A549 (cell line): ENCODE results near the gene FRMD4A. TPM values are rescaled to one million over a fixed set of nuclear protein-coding genes. Genes with fewer than 3 reads are reported as not detected.

Experiments used
- ATAC-seq, 2 experiments: fragments of 200-7000 bp in 1 of 2; fragments of >200 bp in 1 of 2; cut with Nextera tagmentation in 1 of 2; cut with Tn5 transposase in 1 of 2; 3 replicates each; pipeline versions ENCODE4 v1.8.0 to v1.9.1; 2018 to 2020; ENCODE audit warnings: mild to moderate bottlenecking in 1 of 2, moderate library complexity in 1 of 2
- CTCF ChIA-PET: fragments of 300-600 bp; sonication (Branson Sonifier 250); formaldehyde crosslinking; extraction: SDS; loops from one replicate; lab custom pipeline; 2021; ENCODE audit warnings: antibody characterized with exemption, inconsistent platforms; lab: Yijun Ruan, JAX
- POLR2A ChIA-PET: fragments of 350-600 bp; formaldehyde crosslinking; extraction: SDS; loops from one replicate; lab custom pipeline; 2021; ENCODE audit warnings: antibody characterized with exemption, inconsistent platforms; lab: Yijun Ruan, JAX
- DNase-seq, 2 experiments: peaks; one replicate each; pipeline versions ENCODE4 v3.0.0 to v3.0.0-alpha.2; 2011 to 2016; ENCODE audit warnings: low read depth in 1 of 2, low spot score in 1 of 2
- FAIRE-seq: peaks from 2 replicates; lab custom pipeline; 2011; peaks lifted over from hg19 to GRCh38; lab: Jason Lieb, UNC
- H3K27ac ChIP-seq, 2 experiments: fragments of >200 bp; sonication (Bioruptor Twin); formaldehyde crosslinking; 3 replicates each; pipeline ENCODE4 v1.5.1; 2016 to 2017
- H3K4me1 ChIP-seq: fragments of >200 bp; sonication (Bioruptor Twin); formaldehyde crosslinking; 3 replicates; pipeline ENCODE4 v1.6.1; 2016
- H3K4me2 ChIP-seq: fragments of >200 bp; sonication (Bioruptor Twin); formaldehyde crosslinking; 3 replicates; pipeline ENCODE4 v1.6.1; 2016
- H3K4me3 ChIP-seq: fragments of >200 bp; sonication (Bioruptor Twin); formaldehyde crosslinking; 3 replicates; pipeline ENCODE4 v1.5.1; 2016
- H3K9me3 ChIP-seq: fragments of >200 bp; sonication (Bioruptor Twin); formaldehyde crosslinking; 3 replicates; pipeline ENCODE4 v1.6.1; 2016
- BHLHE40 ChIP-seq: IDR thresholded peaks from 2 replicates; pipeline ENCODE4 v1.6.1; 2012; ENCODE audit warnings: low read depth, low read length, inconsistent platforms
- CBX2 ChIP-seq: fragments of 200-600 bp; sonication (generic); IDR thresholded peaks from 2 replicates; pipeline ENCODE4 v1.6.1; 2016; ENCODE audit warnings: low read depth, mild to moderate bottlenecking, borderline replicate concordance
- CEBPB ChIP-seq, 2 experiments: fragments of >200 bp in 1 of 2; sonication (Bioruptor Twin) in 1 of 2; formaldehyde crosslinking in 1 of 2; IDR thresholded peaks; 2 replicates each; pipeline ENCODE4 v1.6.1; 2012 to 2016
- CHD4 ChIP-seq: fragments of 200-600 bp; sonication (generic); IDR thresholded peaks from 2 replicates; pipeline ENCODE4 v1.6.1; 2016; ENCODE audit warnings: antibody characterized with exemption, mild to moderate bottlenecking, borderline replicate concordance
- EHF ChIP-seq: fragments of 250-450 bp; sonication (Bioruptor Pico); IDR thresholded peaks from 2 replicates; pipeline ENCODE4 v1.5.0; 2020; ENCODE audit warnings: mild to moderate bottlenecking
- FOSL2 ChIP-seq, 2 experiments: fragments of 450-650 bp in 1 of 2; fragments of >200 bp in 1 of 2; sonication (Bioruptor Twin) in 1 of 2; formaldehyde crosslinking; IDR thresholded peaks; 2 replicates each; pipeline versions ENCODE4 v1.5.0 to v1.6.1; 2016 to 2020; ENCODE audit warnings: mild to moderate bottlenecking in 1 of 2, moderate library complexity in 1 of 2
- FOXS1 ChIP-seq: fragments of 250-450 bp; sonication (Bioruptor Pico); IDR thresholded peaks from 2 replicates; pipeline ENCODE4 v1.5.0; 2020; ENCODE audit warnings: mild to moderate bottlenecking, moderate library complexity
- GATA3 ChIP-seq: IDR thresholded peaks from 2 replicates; pipeline ENCODE4 v1.6.1; 2012; ENCODE audit warnings: borderline replicate concordance
- HEYL ChIP-seq: fragments of 250-450 bp; sonication (Bioruptor Pico); IDR thresholded peaks from 2 replicates; pipeline ENCODE4 v1.8.0; 2021; ENCODE audit warnings: mild to moderate bottlenecking, moderate library complexity
- KDM1A ChIP-seq: fragments of 200-600 bp; sonication (generic); IDR thresholded peaks from 2 replicates; pipeline ENCODE4 v1.6.1; 2016; ENCODE audit warnings: low read depth, mild to moderate bottlenecking
- MAFK ChIP-seq: fragments of 450-650 bp; IDR thresholded peaks from 2 replicates; pipeline ENCODE4 v1.6.1; 2014; ENCODE audit not compliant: partially characterized antibody
- NPAS2 ChIP-seq: fragments of 250-450 bp; sonication (Bioruptor Pico); IDR thresholded peaks from 2 replicates; pipeline ENCODE4 v1.8.0; 2022; ENCODE audit warnings: mild to moderate bottlenecking, moderate library complexity, borderline replicate concordance
- RAD21 ChIP-seq, 2 experiments: fragments of >200 bp in 1 of 2; sonication (Bioruptor Twin) in 1 of 2; formaldehyde crosslinking in 1 of 2; IDR thresholded peaks in 1 of 2; conservative IDR thresholded peaks in 1 of 2; 2 replicates in 1 of 2; 3 replicates in 1 of 2; pipeline ENCODE4 v1.6.1; 2012 to 2018; ENCODE audit warnings: inconsistent platforms in 1 of 2
- RNF2 ChIP-seq: fragments of 200-600 bp; sonication (generic); IDR thresholded peaks from 2 replicates; pipeline ENCODE4 v1.6.1; 2016; ENCODE audit warnings: low read depth, mild to moderate bottlenecking, antibody characterized with exemption, moderate library complexity, borderline replicate concordance
- SMC3 ChIP-seq: fragments of >200 bp; sonication (Bioruptor Twin); formaldehyde crosslinking; IDR thresholded peaks from 3 replicates; pipeline ENCODE4 v1.6.1; 2018; ENCODE audit warnings: inconsistent platforms
- ZSCAN20 ChIP-seq: fragments of 250-450 bp; sonication (Bioruptor Pico); IDR thresholded peaks from 2 replicates; pipeline ENCODE4 v1.8.0; 2022; ENCODE audit warnings: mild to moderate bottlenecking, moderate library complexity
- WGBS: methylation state at CpG from one replicate; pipeline ENCODE4 v1.1.6; 2017; ENCODE audit errors: missing lambda C conversion rate; 5-methylcytosine and 5-hydroxymethylcytosine counted together
- polyA plus RNA-seq, 4 experiments: library from polyadenylated mRNA; depleted of rRNA in 3 of 4; stranded (reverse); fragments of >200 nt; fragmentation: RNase III in 1 of 4; extraction: RNeasy Plus Mini Kit Qiagen cat#74134 plus additional on column Dnase treatment in 1 of 4; gene quantifications; 2 replicates in 3 of 4; 3 replicates in 1 of 4; pipeline ENCODE4 v1.2.3, GENCODE V29; 2011 to 2017
- TF ChIP-seq, protein P1 (sequence below): fragments of 250-450 bp; sonication (Bioruptor Pico); IDR thresholded peaks from 2 replicates; pipeline ENCODE4 v1.5.0; 2020; ENCODE audit warnings: low read depth, mild to moderate bottlenecking, moderate library complexity
- TF ChIP-seq, protein P2 (sequence below): fragments of >200 bp; sonication (Bioruptor Twin); formaldehyde crosslinking; IDR thresholded peaks from 3 replicates; pipeline ENCODE4 v1.5.1; 2016
- TF ChIP-seq, protein P3 (sequence below): IDR thresholded peaks from 2 replicates; pipeline ENCODE4 v1.6.1; 2012
- TF ChIP-seq, protein P4 (sequence below): fragments of >200 bp; sonication (Bioruptor Twin); formaldehyde crosslinking; IDR thresholded peaks from 2 replicates; pipeline ENCODE4 v1.6.1; 2016
- TF ChIP-seq, protein P5 (sequence below): fragments of 250-450 bp; sonication (Bioruptor Pico); IDR thresholded peaks from 2 replicates; pipeline ENCODE4 v1.5.0; 2021; ENCODE audit warnings: mild to moderate bottlenecking, moderate library complexity, borderline replicate concordance

FRMD4A gene
- polyA plus RNA-seq, 2 of the 4 experiments (the other 2 are of a cell fraction): 2.5 to 4.7 TPM

DNA sequence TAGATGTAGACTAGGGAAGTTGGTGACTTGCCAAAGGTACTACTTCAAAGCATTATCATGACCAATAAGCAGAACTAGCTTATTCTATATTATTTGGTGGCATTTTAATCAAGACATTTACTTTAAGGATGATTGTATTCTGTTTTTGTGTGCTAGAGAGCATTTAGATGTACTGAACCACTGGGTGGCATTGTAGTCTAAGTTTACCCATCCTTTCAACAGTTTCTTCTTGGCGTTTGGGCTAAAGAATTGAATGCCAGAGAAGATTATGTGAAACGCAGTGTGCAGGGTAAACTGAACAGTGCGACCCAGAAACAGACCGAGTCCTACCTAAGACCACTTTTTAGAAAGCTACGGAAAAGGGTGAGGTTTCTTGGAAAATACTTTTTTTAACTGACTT lies 717.2 kb downstream of the FRMD4A start:
- H3K4me2 ChIP-seq: no peak overlapping the region

DNA sequence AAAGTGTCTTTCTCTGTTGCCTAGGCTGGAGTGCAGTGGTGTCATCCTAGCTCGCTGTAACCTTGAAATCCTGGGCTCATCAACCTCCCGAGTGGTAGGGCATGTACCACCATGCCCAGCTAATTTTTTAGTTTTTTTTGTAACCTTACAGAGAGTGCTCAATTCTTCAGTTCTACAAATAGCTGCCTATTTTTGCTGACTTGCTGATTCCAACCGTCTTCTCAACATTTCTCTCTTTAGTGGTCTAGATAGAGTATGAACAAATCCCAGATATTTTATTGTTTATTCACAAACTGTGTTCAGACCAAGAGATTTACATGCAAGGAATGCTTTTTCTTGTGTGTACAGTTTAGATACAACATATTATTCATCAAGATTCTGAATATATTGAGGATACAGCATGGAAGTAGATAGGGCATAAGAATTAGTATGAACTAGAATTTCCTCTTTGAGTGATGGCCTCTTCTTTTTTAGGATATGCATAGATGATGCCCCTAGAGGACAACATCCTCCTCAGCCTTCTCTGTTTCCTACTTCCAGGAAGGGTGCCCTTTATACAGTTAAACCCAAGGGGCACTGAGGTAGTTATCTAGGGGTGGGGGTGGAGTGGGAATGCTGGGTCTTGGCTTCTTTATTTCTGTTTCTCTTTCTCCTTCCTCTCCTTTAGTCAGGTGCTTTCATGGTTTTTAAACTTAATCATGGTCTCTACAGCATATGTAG lies 717.9 kb downstream of the FRMD4A start:
- H3K27ac ChIP-seq: no peak overlapping the region
- POLR2A ChIA-PET: no interaction called here
- H3K4me1 ChIP-seq: no peaks in the 10 kb centered on the region
- TF ChIP-seq, protein P1, sequence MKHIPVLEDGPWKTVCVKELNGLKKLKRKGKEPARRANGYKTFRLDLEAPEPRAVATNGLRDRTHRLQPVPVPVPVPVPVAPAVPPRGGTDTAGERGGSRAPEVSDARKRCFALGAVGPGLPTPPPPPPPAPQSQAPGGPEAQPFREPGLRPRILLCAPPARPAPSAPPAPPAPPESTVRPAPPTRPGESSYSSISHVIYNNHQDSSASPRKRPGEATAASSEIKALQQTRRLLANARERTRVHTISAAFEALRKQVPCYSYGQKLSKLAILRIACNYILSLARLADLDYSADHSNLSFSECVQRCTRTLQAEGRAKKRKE (CRISPR knock-in tag): no peak
- TF ChIP-seq CHD4: no peak
- TF ChIP-seq MAFK: peak; percentile 87
- no peak for TF ChIP-seq HEYL (CRISPR knock-in tag)
- TF ChIP-seq, all 56 proteins: peak for 1
- H3K4me3 ChIP-seq: no peak overlapping the region
- CTCF ChIA-PET: interaction anchor here (0.7 to 5.4 kb wide), 15 partner anchors 8 to 426 kb away, joined by 3 to 32 read pairs (median 3); no protein-coding TSS in a partner anchor
- no peaks in the 10 kb centered on the region for H3K9me3 ChIP-seq
- no peak for FAIRE-seq
- 94% methylated on average over 3 of the region's 3 CpGs for WGBS
- H3K4me2 ChIP-seq: no peak overlapping the region
- peak; percentile 55 to 76; a peak in 4 of 6 replicates for ATAC-seq
- DNase-seq: no peak

More for the DNA sequence above, 717.2 kb downstream of the FRMD4A start:
- Histone ChIP-seq H3K9me3 (no peaks in the 10 kb centered on the region), H3K4me3 (no peak overlapping the region)
- peak; percentile 13 to 30 for DNase-seq
- no peak for TF ChIP-seq MAFK
- TF ChIP-seq, protein P2, sequence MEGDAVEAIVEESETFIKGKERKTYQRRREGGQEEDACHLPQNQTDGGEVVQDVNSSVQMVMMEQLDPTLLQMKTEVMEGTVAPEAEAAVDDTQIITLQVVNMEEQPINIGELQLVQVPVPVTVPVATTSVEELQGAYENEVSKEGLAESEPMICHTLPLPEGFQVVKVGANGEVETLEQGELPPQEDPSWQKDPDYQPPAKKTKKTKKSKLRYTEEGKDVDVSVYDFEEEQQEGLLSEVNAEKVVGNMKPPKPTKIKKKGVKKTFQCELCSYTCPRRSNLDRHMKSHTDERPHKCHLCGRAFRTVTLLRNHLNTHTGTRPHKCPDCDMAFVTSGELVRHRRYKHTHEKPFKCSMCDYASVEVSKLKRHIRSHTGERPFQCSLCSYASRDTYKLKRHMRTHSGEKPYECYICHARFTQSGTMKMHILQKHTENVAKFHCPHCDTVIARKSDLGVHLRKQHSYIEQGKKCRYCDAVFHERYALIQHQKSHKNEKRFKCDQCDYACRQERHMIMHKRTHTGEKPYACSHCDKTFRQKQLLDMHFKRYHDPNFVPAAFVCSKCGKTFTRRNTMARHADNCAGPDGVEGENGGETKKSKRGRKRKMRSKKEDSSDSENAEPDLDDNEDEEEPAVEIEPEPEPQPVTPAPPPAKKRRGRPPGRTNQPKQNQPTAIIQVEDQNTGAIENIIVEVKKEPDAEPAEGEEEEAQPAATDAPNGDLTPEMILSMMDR: peak; percentile 56
- no peak for TF ChIP-seq HEYL (CRISPR knock-in tag)
- no peak for TF ChIP-seq GATA3
- TF ChIP-seq EHF: no peak
- TF ChIP-seq FOXS1 (CRISPR knock-in tag): no peak
- TF ChIP-seq NPAS2 (CRISPR knock-in tag): no peak
- TF ChIP-seq SMC3: peak; percentile 30; the same call in 1 of the 3 replicates
- peak; percentile 58 to 59 for TF ChIP-seq RAD21 (conservative IDR thresholded peaks at IDR 0.05 in 1 of 2, IDR thresholded peaks at IDR 0.05 in 1 of 2)
- TF ChIP-seq, all 56 proteins: peak for 3
- FAIRE-seq (no peak), ATAC-seq (peak; percentile 44 to 74; a peak in 2 of 6 replicates)
- H3K4me1 ChIP-seq: no peaks in the 10 kb centered on the region
- POLR2A ChIA-PET: no interaction called here
- no peak overlapping the region for H3K27ac ChIP-seq
- CTCF ChIA-PET: interaction anchor here (0.6 to 5.4 kb wide), 22 partner anchors 8 to 857 kb away, joined by 3 to 32 read pairs (median 3); no protein-coding TSS in a partner anchor
- WGBS: 75% methylated on average over 5 of the region's 5 CpGs

DNA sequence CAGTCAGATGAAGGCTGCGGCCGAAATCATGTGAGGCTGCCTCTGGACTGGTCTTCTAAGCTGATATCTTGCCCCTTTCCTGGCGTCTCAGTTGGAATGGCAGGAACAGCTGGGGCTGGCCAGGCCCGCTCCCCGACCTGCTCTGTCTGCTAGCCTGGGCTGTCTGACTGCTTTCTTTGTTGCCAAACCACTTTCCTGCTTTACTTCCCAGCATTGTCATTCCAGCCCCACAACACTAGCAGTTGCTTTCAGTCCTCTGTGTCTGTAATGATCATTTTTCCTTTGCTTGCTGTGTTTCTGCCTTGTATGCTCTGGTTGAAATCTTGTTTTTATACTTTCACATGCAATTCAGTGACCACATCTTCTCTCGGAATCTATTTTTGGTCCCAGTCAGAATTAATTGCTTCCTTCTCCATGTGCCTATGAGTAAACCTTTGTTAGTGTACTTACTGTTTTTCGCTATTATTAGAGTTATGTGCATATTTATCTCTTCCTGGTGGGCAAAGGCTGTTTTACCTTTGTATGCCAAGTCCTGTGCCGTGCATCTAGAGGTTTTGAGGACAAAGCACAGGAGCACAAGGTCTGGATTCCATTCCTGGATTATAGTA lies 722.4 kb downstream of the FRMD4A start:
- ATAC-seq (no peak), DNase-seq (no peak), FAIRE-seq (no peak)
- Histone ChIP-seq H3K4me3 (no peak overlapping the region), H3K27ac (no peak overlapping the region), H3K4me2 (no peak overlapping the region), H3K4me1 (no peaks in the 10 kb centered on the region)
- ChIA-PET CTCF (no interaction called here), POLR2A (no interaction called here)
- WGBS: 96% methylated on average over 8 of the region's 8 CpGs
- TF ChIP-seq FOSL2 (IDR thresholded peaks at IDR 0.05): no peak
- no peak for TF ChIP-seq FOSL2 (CRISPR knock-in tag; IDR thresholded peaks at IDR 0.05)
- TF ChIP-seq, protein P3, sequence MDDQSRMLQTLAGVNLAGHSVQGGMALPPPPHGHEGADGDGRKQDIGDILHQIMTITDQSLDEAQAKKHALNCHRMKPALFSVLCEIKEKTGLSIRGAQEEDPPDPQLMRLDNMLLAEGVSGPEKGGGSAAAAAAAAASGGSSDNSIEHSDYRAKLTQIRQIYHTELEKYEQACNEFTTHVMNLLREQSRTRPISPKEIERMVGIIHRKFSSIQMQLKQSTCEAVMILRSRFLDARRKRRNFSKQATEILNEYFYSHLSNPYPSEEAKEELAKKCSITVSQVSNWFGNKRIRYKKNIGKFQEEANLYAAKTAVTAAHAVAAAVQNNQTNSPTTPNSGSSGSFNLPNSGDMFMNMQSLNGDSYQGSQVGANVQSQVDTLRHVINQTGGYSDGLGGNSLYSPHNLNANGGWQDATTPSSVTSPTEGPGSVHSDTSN: no peak
- TF ChIP-seq, protein P4, sequence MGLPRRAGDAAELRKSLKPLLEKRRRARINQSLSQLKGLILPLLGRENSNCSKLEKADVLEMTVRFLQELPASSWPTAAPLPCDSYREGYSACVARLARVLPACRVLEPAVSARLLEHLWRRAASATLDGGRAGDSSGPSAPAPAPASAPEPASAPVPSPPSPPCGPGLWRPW: no peak
- no peak for TF ChIP-seq BHLHE40
- TF ChIP-seq KDM1A: no peak
- no peak for TF ChIP-seq EHF
- no peak for TF ChIP-seq CEBPB (IDR thresholded peaks at IDR 0.05)
- TF ChIP-seq, protein P5, sequence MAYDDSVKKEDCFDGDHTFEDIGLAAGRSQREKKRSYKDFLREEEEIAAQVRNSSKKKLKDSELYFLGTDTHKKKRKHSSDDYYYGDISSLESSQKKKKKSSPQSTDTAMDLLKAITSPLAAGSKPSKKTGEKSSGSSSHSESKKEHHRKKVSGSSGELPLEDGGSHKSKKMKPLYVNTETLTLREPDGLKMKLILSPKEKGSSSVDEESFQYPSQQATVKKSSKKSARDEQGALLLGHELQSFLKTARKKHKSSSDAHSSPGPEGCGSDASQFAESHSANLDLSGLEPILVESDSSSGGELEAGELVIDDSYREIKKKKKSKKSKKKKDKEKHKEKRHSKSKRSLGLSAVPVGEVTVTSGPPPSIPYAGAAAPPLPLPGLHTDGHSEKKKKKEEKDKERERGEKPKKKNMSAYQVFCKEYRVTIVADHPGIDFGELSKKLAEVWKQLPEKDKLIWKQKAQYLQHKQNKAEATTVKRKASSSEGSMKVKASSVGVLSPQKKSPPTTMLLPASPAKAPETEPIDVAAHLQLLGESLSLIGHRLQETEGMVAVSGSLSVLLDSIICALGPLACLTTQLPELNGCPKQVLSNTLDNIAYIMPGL: no peak
- TF ChIP-seq RNF2: no peak
- no peak for TF ChIP-seq CBX2
- no peak for TF ChIP-seq ZSCAN20 (CRISPR knock-in tag)
- TF ChIP-seq, all 56 proteins: peak for 0
- no peaks in the 10 kb centered on the region for H3K9me3 ChIP-seq
